GM19351 (cell line): ENCODE data around the gene PYROXD2.
"Not testable (repeated sequence)": the region's sequence is repeated elsewhere in the genome, so short reads cannot be mapped to it uniquely, and the experiment has no call there.

ENCODE experiments used
- ATAC-seq: cut with Tn5 transposase; IDR thresholded peaks from one replicate; pipeline ENCODE4 v1.9.1; 2021; ENCODE audit warnings: mild to moderate bottlenecking, moderate library complexity; ENCODE audit not compliant: unreplicated experiment

Gene PYROXD2

DNA sequence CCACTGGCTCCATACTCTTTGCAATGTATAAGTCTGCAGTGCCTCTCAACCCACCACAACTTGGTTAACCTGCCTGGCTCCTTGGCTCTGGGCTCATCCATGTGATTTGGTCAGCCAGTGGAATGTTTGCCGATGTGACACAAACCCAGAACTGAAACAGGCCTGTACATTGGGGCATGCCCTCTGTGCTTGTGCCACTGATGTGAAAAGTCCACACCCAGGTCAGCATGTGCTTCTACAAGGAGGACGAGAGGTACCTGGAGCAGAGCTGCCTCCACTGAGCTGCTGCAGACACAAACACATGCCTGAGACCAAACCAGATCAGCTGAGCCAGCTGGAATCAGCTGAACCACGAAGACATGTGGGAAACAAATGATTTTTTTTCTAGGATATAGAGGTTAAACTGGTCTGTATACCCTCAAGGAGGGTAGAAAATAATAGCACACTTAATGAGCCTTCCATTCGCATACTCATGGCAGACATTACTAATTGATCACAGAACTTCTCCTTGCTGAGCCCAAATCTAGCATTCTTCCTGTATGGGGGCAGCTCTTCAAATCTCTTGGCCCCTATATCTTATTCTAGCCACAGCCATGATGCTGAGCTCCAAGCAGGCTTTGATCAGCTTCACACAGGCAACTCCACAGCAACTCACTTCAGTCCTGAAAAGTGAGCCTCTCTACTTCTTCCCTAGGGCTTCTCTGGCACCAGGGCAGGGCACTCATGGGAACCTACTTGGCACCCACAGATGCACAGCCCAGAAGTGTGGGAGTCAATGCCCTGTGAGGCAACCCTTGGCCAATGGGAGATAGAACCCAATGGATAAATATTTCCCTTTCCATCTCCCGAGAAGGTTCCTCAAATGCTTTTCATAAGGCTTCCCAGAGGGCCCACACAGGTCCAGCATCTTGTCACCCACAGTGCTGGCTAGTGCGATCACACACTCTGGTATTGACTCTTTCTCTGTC is 18.6 kb downstream of the PYROXD2 start:
- no peak for ATAC-seq

DNA sequence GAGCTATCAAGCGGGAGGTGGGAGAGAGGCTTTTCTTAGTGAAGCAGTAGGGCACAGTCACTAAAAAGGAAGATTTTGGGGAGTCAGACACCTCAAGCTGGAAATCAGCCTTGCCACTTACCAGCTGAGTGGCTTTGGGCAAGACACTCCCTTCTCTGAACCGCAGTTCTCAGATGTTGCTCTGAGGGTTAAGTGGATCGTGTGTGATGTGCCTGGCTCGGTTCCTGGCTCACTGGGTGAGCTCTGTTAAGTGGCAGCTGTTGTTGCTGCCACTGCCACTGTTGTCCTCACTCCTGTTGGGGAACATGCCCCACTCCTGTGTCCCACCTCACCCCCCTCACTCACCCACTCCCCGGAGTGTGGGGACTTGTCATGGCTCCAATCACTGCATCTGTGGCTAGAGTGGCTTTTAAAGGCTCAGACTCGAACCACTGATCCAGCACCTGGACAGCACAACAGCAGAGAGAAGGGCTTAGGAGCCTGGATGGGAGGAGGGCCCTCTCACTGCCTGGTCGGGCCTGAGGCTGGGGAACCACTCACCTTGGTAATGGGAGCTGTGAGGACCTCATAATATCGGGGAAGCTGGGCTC is 20.0 kb downstream of the PYROXD2 start:
- ATAC-seq: no peak

DNA sequence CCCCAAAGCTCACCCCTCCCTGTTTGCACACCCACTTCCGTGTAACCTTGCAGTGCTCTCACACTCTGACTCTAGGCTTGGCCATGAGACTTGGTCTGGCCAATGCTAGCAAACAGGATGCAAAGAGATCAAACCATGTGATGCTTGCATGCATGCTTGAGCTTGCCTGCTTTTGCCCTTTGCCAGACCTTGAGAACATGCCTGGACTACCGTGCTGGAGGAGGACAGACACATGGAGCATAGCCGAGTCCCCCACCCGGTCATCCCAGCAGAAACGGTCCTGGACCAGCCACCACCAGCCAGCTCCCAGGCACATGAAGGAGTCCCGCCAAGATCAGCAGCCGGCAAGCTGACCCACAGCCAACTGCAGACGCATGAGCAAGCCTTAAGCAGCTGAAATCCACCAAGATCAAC is 23.4 kb downstream of the PYROXD2 start:
- peak; percentile 74 for ATAC-seq

DNA sequence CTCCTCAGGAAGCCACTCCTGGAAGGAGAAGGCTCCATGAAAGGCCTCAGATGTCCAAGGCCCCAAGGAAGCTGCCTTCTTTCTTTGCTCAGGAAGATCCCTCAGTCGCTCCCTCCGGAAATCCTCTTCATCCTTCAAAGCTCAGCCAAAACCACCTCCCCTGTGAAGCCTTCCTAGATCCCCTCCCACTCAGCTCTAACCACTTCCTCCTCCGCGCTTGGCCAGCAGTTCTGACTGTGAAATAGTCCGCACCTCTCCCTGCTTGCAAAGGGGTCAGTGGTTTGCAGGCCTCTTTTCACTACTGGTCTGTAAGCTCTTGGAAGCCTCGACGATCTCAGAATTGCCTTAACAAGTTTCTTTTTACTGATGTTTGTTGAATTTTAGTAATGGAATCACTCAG is 23.9 kb downstream of the PYROXD2 start:
- peak; percentile 57 for ATAC-seq

DNA sequence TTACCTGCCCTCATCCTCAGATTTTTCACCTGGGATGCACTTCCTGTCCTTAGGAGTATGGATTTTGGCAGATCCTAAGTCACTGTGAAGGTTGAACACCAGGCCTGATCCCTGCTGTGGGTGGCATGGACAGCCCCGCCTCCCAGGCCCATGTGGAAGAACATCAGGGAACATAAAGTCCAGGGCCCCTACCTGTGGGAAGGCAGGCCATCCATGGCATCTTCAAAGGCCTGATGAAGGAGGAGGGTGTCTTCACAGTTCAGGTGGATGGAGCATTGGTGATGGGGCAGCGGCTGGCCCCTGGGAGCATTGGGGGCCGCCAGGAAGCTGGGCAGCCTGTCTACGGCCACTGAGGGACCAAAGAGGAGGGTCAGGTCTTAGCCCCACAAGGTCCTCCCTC is 24.6 kb downstream of the PYROXD2 start:
- ATAC-seq: no peak

DNA sequence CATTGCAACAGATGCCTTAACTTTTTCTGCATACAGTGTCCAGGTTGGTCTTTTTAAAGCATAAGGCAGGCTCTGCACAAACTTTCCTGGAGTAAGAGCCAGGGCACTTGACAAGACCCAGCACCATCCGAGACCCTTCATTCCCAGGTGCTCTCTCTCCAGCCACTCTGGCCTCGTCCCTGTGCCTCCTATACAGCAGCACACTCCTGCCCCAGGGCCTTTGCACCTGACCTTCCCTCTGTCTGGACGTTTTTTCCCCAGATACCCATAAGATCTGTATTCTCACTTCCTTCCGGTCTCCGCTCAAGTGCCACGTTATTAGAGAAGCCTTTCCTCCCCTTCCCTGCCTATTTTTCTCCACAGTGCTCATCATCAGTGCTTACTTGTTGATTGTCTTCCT is 25.6 kb downstream of the PYROXD2 start:
- no peak for ATAC-seq

DNA sequence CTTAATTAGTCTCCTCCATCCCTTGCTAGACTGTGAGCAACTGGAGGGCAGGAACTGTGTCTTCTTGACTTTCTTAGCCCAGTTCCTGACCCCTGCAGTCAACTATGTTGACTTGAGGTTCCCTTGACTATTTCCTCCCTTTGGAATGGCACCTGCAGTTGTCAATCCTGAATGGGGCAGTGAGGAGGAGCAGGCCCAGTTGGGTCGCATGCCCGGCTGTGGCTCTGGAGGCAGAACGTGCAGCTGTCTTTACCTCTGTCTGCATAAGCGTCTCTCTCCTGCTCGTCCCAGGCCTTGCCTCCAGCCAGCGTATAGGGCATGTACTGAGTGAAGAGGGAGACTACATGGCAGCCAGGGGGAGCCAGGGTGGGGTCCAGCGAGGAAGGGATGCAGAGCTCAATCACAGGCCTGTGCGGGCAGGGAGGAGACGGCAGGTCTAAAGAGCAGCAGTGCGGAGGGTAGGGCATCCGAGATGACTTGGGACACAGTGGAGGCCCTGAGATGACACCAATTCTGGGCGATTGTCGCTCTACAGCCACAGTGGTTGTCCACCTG is 26.8 kb downstream of the PYROXD2 start:
- ATAC-seq: no peak

DNA sequence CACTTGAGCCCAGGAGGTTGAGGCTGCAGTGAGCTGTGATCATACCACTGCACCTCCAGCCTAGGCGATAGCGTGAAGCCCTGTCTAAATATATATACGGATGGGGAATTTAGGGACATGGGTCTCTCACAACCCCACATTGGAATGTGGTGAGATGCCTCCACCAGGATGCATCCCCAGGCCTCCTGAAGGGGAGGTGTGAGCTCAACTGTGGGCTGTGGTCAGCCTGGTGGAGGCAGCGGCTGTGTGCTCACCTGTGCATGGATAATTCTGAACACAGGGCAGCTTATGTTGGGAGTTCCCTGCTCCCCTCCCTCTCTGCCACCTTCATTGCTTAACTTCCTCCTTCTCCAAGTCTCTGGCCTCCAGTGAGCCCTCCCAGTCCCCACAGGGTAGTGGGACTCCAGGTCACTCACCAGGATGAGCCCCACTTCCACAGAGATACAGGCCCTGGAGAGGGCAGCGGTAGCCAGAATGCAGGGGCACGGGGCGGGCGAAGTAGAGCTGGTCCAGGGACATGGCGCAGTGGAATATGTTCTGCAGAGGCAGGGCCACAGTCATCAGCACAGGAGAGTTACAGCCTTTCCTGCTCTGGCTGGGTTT is 30.4 kb downstream of the PYROXD2 start:
- no peak for ATAC-seq

DNA sequence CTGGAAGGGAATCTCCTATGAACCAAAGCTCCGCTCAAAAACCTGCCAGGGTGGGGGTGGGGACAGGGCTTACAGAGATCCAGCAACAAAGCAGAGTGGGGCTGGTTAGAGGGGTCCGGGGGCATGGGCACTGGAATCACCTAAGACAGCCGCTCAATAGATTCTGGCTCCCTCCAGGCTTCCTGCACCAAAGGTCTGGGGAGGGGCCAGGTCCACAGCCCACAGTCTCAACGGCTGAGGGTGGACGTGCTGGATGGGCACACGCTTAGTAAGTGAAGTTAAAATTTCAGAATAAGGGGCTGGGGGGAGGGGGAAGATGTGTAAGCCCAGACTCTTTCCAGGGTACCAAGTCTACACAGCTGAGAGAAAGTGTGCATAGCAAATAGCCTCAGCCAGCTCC is 31.1 kb downstream of the PYROXD2 start:
- ATAC-seq: no peak

DNA sequence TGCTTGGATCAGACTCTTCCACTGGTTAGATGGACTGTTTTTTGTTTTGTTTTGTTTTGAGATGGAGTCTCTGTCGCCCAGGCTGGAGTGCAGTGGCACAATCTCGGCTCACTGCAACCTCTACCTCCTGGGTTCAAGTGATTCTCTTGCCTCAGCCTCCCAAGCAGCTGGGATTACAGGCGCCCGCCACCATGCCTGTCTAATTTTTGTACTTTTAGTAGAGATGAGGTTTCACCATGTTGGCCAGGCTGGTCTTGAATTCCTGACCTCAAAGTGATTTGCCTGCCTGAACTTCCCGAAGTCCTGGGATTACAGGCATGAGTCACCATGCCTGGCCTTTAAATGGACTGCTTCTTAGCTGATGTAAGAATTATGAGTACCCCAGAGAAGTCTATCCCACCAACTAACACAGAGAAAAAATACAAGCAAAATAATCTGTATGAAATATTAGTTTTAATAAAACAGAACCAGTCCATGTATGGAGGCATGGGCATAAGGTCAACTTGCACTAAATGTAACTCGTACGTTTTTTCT is 31.8 kb downstream of the PYROXD2 start:
- ATAC-seq: not testable (repeated sequence)

DNA sequence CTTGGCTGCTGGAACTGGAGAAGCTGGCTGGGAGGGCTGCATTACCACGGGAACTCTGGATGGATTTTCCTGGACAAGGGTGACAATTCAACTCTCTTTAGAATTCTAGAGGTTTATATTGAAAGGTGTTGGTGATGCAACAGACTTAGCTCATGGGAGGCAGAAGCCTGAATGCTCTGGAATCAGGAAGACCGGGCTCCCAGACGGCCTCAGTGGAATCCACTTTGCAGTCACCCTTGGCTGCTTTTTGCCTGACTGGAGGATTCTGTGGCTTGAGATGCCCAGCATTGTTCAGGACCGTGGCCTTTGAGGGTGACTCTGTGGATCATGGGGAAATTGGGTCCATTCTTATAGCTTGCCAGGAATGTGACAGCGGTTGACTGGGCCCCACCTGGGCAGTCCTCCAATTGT is 32.3 kb downstream of the PYROXD2 start:
- ATAC-seq: no peak

DNA sequence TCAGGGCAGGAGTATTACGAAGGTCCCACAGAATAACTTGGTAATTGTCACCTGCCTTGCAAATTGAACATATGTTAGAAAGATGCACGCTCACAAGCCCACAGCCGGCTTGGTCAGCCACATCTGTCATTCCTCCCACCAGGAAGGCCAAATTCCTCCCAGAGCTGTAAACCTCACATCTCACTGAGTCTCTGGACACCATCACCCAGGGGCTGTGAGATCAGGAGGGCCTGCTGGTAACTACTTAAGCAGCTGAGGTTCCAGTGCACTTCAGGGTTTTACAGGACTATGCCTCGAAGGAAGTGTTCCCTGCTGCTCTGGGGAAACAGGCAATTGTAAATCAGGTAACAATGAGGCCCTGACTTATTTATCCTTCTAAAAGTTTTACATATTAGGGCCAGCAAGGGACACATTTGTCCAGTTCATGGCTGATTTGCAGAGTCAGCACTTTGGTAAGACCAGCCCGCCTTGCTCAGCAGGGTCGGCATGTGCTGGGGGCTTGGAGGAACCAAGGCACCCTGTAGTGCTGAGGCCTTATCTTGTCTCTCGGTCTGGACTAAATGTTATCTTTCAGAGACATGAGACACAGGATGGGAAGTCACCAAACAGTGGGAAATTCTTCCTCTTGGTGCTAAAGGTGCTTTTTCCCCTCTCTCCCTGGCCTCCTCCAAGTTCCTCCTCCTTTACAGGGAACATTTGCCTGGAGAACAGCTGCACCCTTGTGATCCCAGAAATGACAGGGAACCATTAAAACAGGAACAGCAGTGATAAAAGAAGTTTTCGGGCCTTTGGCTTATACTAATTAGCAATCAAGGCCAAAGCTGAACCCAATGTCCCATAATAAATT is 34.3 kb downstream of the PYROXD2 start:
- ATAC-seq: no peak

DNA sequence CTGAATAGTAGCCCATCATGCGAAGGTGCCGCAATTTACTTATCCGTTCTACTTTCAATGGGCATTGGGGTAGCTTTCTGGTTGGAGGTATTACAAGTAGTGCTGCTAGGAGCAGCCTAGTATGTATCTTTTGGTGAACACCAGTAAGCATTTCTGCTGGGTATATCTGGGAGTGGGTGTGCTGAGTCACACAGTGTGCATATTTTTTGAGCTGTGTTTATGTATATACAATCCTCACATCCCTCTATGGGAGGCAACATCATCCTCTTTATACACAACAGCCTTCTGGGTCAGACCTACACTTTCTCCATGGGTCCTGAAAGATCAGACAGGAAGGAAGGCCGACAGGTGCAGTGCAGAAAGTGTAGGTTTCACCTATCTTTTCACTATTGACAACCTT is 36.3 kb downstream of the PYROXD2 start:
- no peak for ATAC-seq

DNA sequence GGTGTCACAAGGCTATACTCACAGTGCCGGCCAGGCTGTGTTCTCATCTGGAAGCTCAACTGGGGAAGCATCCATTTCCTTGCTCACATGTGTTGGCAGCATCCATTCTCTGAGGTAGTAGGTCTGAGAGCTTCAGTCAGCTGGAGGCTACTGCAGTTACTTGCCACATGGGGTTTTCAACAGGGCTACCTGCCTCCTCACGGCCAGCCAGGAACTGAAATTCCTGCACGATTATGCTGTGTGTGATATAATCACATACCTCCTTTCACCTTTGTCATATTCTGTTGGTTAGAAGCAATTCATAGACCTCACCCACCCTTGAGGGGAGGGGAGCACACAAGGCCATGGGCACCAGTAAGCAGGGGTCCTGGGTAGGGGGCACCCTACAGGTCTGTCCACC is 37.4 kb downstream of the PYROXD2 start:
- no peak for ATAC-seq

DNA sequence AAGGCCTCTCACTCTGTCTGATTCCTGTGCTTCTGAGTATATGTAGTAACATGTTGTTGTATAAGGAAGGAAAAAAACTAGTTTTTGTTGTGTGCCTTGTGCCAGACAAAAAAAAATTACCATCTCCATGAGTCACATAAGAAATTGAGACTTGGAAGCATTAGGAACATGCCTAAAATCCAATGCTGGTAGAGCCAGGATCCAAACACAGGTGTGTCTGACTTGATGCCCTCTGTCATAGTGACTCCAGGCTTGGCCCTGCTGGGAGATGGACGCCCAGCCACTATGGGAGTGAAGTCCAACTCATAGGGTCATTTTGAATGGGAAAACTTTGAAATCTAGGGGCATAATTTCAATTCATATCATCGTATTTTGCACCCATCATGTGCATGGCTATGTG is 38.0 kb downstream of the PYROXD2 start:
- ATAC-seq: no peak

DNA sequence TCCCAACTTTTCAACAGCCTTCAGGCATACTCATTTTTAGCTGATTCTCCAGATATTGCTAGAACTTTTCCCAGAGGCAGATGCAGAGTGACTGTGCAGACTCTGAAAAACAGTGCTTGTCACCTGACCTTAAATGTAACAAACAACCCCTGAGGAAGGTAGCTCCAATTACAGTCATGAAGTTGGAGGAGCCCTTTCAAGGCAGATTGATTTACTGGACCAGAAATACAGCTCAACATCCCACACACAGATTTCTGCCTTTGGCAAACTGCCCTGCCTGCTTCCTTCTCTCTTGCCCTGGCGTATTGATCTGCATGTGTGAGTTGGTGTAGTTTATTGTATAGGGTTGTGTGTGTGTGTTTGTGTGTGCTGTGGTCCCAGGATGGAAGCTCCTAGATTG is 38.5 kb downstream of the PYROXD2 start:
- no peak for ATAC-seq

DNA sequence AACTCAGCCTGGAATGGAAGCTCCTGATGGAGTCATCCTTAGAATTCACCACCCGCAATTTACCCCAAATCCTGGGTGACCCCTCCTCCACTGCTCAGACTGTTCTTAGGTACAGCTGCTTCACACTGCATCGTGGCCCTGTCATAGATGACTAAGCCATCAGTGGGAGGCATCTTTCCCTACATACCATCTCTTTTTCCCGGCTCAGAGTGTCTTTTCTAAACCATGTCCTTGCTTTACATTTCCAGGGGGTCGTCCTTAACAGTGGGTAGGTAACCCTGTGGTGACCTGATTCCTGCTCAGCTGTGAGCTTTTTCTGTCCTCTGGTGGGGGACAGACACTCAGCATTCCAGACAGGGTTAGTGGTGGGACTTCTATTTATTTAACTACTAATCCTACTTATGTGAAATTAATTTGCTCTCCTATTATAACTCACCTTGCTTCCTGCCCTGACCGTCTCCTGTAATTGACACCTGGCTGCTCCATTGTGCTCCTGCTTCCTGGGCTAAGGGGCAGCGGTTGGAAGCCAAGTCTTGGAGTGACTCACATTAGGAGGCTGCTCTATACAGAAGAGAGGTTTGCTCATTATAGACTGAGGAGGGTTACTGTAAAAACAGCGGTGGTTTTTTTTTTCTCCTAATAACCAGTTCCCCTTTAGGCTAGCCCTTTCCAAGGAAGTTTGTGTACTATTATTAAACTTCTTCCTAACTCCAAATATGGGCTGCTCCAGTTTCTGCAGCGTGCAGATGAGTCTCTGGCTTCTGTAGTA is 40.6 kb downstream of the PYROXD2 start:
- ATAC-seq: no peak

DNA sequence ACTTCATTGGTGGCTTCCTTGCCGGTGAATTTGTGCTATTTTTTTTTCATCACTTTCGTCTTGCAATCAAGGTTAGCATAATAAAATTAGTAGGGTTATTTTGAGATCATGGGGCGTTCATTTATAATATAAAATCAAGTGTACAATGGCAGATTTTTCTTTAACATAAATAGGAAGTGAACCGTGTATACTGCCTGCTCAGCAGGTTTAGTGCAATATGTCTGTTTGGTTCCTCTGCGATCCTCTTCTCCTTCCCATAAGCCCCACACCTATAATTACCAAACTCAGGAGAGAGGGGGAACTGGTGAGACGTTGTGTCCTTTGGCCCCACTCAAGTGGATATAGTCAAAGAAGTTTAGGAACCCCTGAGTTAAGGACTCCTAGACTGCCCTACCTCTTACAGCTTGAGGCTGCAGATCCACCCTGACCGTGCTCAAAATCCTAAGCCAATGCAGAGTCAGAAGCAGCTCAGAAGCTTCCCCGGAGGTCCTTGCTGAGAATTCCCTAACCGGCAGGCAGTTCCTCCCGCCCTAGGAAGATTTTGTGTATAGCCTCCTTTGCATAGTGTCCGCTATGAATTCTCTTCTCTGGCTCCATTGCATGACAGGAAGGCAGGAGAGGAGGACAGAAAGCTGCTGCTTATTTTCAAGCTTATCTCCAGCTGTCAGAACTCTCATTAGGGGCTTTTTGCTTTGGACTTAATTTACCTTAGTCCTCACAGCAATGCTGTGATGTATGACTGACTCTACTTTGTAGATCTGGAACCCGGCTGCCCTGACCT is 41.5 kb downstream of the PYROXD2 start:
- no peak for ATAC-seq
